Bone marrow (tissue), 2 donors: ENCODE results near the gene MYADM.

Experiments used
- DNase-seq, 2 donors: peaks; one replicate each; lab custom pipeline; 2025; lab: John Stamatoyannopoulos, UW

Gene MYADM

GRCh38 chr19:53885036-53885435 lies 17.4 kb downstream of the MYADM start:
- no peak for DNase-seq

- no peak for DNase-seq
Measured at GRCh38 chr19:53892301-53892980, 24.8 kb downstream of the MYADM start.

GRCh38 chr19:53892981-53893325 lies 25.3 kb downstream of the MYADM start:
- DNase-seq: no peak

GRCh38 chr19:53894707-53895106 lies 27.0 kb downstream of the MYADM start:
- no peak for DNase-seq

- DNase-seq: no peak
Measured at GRCh38 chr19:53896682-53897081, 29.0 kb downstream of the MYADM start.

GRCh38 chr19:53897459-53897858 lies 29.8 kb downstream of the MYADM start:
- no peak for DNase-seq

- no peak for DNase-seq
Measured at GRCh38 chr19:53898166-53898565, 30.5 kb downstream of the MYADM start.

GRCh38 chr19:53898636-53899341 lies 31.1 kb downstream of the MYADM start:
- DNase-seq: no peak

- no peak for DNase-seq
Measured at GRCh38 chr19:53900191-53900860, 32.6 kb downstream of the MYADM start.

GRCh38 chr19:53903055-53903680 lies 35.5 kb downstream of the MYADM start:
- DNase-seq: no peak

GRCh38 chr19:53904909-53905308 lies 37.2 kb downstream of the MYADM start:
- no peak for DNase-seq

- no peak for DNase-seq
Measured at GRCh38 chr19:53905787-53906186, 38.1 kb downstream of the MYADM start.

- DNase-seq: peak; percentile 39 to 42
Measured at GRCh38 chr19:53906211-53907192, 38.8 kb downstream of the MYADM start.

- DNase-seq: no peak
Measured at GRCh38 chr19:53907193-53907581, 39.5 kb downstream of the MYADM start.

- no peak for DNase-seq
Measured at GRCh38 chr19:53907690-53908089, 40.0 kb downstream of the MYADM start.

GRCh38 chr19:53908106-53908934 lies 40.6 kb downstream of the MYADM start:
- no peak for DNase-seq

- no peak for DNase-seq
Measured at GRCh38 chr19:53908935-53909415, 41.3 kb downstream of the MYADM start, which contains the start of gene CACNG7. CACNG7 (plus strand) TSS chr19:53909278; CDS start chr19:53912832, 3,554 bp downstream.

- DNase-seq: no peak
Measured at GRCh38 chr19:53909471-53910169, 41.9 kb downstream of the MYADM start.

- DNase-seq: no peak
Measured at GRCh38 chr19:53910170-53910518, 42.5 kb downstream of the MYADM start.

GRCh38 chr19:53912653-53913052 lies 45.0 kb downstream of the MYADM start:
- DNase-seq: no peak
